Testis (tissue), 3 donors: ENCODE measurements around the gene DPEP2. TPM values are rescaled to one million over a fixed set of nuclear protein-coding genes. Genes with fewer than 3 reads are reported as not detected.
A peak's percentile ranks its signal among the peaks of the same experiment; 100 is the strongest.
"Not testable (repeated sequence)": the region's sequence is repeated elsewhere in the genome, so short reads cannot be mapped to it uniquely, and the experiment has no call there.

ENCODE experiments used
- DNase-seq: peaks from one replicate; pipeline ENCODE4 v3.0.0-alpha.2; 2019
- H3K27ac ChIP-seq, 2 donors: fragments of 200-600 bp; sonication (generic); one replicate each; pipeline ENCODE4 v1.5.1; 2019
- H3K27me3 ChIP-seq: fragments of 200-600 bp; sonication (generic); one replicate; pipeline ENCODE4 v1.5.1; 2019
- H3K36me3 ChIP-seq: fragments of 200-600 bp; sonication (generic); one replicate; pipeline ENCODE4 v1.5.1; 2017; ENCODE audit warnings: low read depth; ENCODE audit errors: missing control alignments
- H3K4me1 ChIP-seq: fragments of 200-600 bp; sonication (generic); one replicate; pipeline ENCODE4 v1.5.1; 2019
- H3K4me3 ChIP-seq, 2 donors: fragments of 200-600 bp; sonication (generic); one replicate each; pipeline ENCODE4 v1.5.1; 2017 to 2019
- H3K9me3 ChIP-seq: fragments of 200-600 bp; sonication (generic); one replicate; pipeline ENCODE4 v1.5.1; 2017
- POLR2A ChIP-seq: fragments of 450-650 bp; IDR thresholded peaks from one replicate; pipeline ENCODE4 v1.6.1; 2017; ENCODE audit warnings: antibody characterized with exemption, mild to moderate bottlenecking, moderate library complexity
- WGBS, 2 donors: methylation state at CpG; one replicate each; pipeline ENCODE4 v1.1.5; 2018; 5-methylcytosine and 5-hydroxymethylcytosine counted together
- intact Hi-C: fragments of 100-400 bp; cut with DNase I; formaldehyde crosslinking; loops from one replicate; pipeline ENCODE4 v1.15.1; 2023; ENCODE audit warnings: low total_unique reads
- polyA plus RNA-seq: library from polyadenylated mRNA; stranded (reverse); fragments of 350-450 nt; fragmentation: Illumina TruSeq; extraction: RNeasy Lipid Tissue Mini Kit (QIAGEN cat#74804); gene quantifications from one replicate; pipeline ENCODE4 v1.2.3, GENCODE V29; 2014; ENCODE audit warnings: low read depth, low replicate concordance; ENCODE audit not compliant: insufficient read depth
- total RNA-seq, 2 donors: library from RNA; depleted of rRNA; stranded (reverse); fragments of >200 nt; gene quantifications; one replicate each; pipeline ENCODE4 v1.2.3, GENCODE V29; 2016
- TF ChIP-seq, protein P1 (sequence below), 3 experiments: fragments of 450-650 bp in 2 of 3; fragments of 200-600 bp in 1 of 3; sonication (generic) in 1 of 3; IDR thresholded peaks; one replicate each; pipeline ENCODE4 v1.5.1; 2016 to 2019; ENCODE audit warnings: antibody characterized with exemption in 3 of 3, mild to moderate bottlenecking in 2 of 3, moderate library complexity in 1 of 3

DPEP2 gene
- total and polyA plus RNA-seq, 3 donors from 2014 or later = 2.7 to 5.9 (median 3.0) TPM

- WGBS, 2 donors = 73 to 88% methylated on average over 5 of the region's 5 CpGs
- Histone ChIP-seq H3K27me3 (no peaks in the 10 kb centered on the region), H3K4me3 (no peak overlapping the region), H3K9me3 (no peaks in the 10 kb centered on the region), H3K36me3 (no peaks in the 10 kb centered on the region), H3K4me1 (peaks cover 6% of the 10 kb centered on the region), H3K27ac (no peak overlapping the region)
- TF ChIP-seq, protein P1, sequence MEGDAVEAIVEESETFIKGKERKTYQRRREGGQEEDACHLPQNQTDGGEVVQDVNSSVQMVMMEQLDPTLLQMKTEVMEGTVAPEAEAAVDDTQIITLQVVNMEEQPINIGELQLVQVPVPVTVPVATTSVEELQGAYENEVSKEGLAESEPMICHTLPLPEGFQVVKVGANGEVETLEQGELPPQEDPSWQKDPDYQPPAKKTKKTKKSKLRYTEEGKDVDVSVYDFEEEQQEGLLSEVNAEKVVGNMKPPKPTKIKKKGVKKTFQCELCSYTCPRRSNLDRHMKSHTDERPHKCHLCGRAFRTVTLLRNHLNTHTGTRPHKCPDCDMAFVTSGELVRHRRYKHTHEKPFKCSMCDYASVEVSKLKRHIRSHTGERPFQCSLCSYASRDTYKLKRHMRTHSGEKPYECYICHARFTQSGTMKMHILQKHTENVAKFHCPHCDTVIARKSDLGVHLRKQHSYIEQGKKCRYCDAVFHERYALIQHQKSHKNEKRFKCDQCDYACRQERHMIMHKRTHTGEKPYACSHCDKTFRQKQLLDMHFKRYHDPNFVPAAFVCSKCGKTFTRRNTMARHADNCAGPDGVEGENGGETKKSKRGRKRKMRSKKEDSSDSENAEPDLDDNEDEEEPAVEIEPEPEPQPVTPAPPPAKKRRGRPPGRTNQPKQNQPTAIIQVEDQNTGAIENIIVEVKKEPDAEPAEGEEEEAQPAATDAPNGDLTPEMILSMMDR (IDR thresholded peaks at IDR 0.05) = no peak
- no peak for TF ChIP-seq POLR2A
- DNase-seq = no peak
- intact Hi-C loops = no loop called here
Observed at GRCh38 chr16:67996666-67997065, 2.6 kb downstream of the DPEP2 start.

DNA sequence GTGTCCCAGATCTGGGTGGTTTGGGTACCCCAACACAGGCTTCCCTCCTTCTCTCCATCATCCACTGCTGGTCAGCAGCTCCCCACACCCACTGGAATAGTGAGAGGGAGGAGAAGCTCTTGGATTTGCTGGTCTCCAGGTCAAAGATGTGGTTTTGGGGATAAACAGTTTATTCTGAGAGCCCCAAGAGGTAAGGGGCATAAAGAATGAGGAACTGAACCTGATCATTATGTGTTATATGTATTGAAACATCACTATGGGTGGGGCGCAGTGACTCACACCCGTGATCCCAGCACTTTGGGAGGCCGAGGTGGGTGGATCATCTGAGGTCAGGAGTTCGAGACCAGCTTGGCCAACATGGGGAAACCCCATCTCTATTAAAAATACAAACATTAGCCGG lies 3.9 kb downstream of the DPEP2 start:
- intact Hi-C loops = no loop called here
- Histone ChIP-seq H3K4me3 (no peak overlapping the region), H3K4me1 (peaks cover 6% of the 10 kb centered on the region), H3K36me3 (no peaks in the 10 kb centered on the region), H3K27ac (no peak overlapping the region), H3K9me3 (no peaks in the 10 kb centered on the region), H3K27me3 (no peaks in the 10 kb centered on the region)
- WGBS, 2 donors = 84 to 86% methylated on average over 5 of the region's 5 CpGs
- TF ChIP-seq, protein P1 (IDR thresholded peaks at IDR 0.05) = no peak
- TF ChIP-seq POLR2A = no peak
- no peak for DNase-seq

DNA sequence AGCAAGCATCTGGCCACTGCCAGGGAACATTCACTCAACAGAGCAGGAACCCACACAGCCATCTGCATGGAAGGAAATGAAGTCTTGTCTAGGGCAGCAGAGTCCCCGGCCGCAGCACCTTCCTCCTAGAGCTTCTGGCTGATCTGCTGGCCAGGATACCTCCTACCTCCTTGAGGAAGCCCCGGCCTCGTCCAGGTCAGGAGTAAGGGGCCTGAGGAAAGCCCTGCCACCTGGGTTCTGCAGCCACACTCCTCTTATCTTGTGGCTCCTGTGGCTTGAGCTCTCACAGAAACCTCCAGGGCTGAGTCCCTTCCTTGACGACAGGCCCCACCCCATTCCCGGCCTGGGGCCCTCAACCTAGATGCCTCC lies 5.3 kb downstream of the DPEP2 start:
- WGBS, 2 donors = 69 to 89% methylated on average over 3 of the region's 6 CpGs
- intact Hi-C loops, H3K27me3 ChIP-seq, H3K36me3 ChIP-seq, DNase-seq, H3K9me3 ChIP-seq, H3K4me1 ChIP-seq, H3K4me3 ChIP-seq: not testable (repeated sequence)
- peak overlapping the region; percentile 12 to 54 for H3K27ac ChIP-seq

GRCh38 chr16:67993207-67994039 lies 5.9 kb downstream of the DPEP2 start:
- Histone ChIP-seq H3K4me1 (peaks cover 6% of the 10 kb centered on the region), H3K9me3 (no peaks in the 10 kb centered on the region), H3K27ac (peak overlapping the region; percentile 12 to 54), H3K4me3 (peak overlapping the region; percentile 20 to 27), H3K27me3 (no peaks in the 10 kb centered on the region), H3K36me3 (no peaks in the 10 kb centered on the region)
- DNase-seq = peak; percentile 79
- intact Hi-C loops = no loop called here
- 23 to 61% methylated on average over 5 to 24 of the region's 39 CpGs for WGBS, 2 donors
- TF ChIP-seq, protein P1 (IDR thresholded peaks at IDR 0.05) = peak; percentile 95 to 99 (median 95)
- TF ChIP-seq POLR2A = no peak

DNA sequence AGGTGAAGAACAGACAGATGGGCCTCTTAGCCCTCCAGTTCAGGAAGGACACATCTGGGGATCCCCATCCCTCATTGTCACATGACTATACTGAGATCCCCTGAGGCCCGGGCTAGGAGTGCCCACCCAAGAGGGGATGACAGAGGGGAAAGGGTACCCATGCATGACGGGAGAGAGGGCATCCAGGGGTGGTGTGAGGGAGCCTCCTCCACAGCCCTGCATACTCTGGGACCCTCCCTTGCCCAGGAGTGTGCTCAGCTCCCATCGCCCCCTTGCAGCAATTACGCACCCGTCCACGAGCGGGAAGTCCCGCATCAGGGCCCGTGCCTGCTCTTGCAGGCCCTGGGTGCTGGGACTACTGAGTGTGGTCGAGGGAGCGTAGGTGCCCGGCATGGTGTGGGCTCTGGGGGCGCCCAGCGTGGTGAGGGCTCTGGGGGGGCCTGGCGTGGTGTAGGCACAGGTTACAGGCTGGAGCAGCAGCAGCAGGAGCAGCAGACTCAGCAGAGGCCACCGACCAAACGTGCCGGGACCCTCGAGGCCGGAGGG lies 6.5 kb downstream of the DPEP2 start:
- H3K36me3 ChIP-seq = no peaks in the 10 kb centered on the region
- H3K27me3 ChIP-seq = no peaks in the 10 kb centered on the region
- peak overlapping the region in 1 of 2 donors; percentile 12 for H3K27ac ChIP-seq
- WGBS, 2 donors = 54 to 80% methylated on average over 2 to 20 of the region's 20 CpGs
- H3K4me1 ChIP-seq = peaks cover 6% of the 10 kb centered on the region
- TF ChIP-seq, protein P1 (IDR thresholded peaks at IDR 0.05) = no peak
- TF ChIP-seq POLR2A = no peak
- intact Hi-C loops = no loop called here
- H3K9me3 ChIP-seq = no peaks in the 10 kb centered on the region
- H3K4me3 ChIP-seq = peak overlapping the region; percentile 20 to 27
- DNase-seq = no peak
